ENCODE data around the gene HTRA2.
A peak's percentile ranks its signal among the peaks of the same experiment; 100 is the strongest.
"Not testable (repeated sequence)": the region's sequence is repeated elsewhere in the genome, so short reads cannot be mapped to it uniquely, and the experiment has no call there.

HTRA2 gene

DNA sequence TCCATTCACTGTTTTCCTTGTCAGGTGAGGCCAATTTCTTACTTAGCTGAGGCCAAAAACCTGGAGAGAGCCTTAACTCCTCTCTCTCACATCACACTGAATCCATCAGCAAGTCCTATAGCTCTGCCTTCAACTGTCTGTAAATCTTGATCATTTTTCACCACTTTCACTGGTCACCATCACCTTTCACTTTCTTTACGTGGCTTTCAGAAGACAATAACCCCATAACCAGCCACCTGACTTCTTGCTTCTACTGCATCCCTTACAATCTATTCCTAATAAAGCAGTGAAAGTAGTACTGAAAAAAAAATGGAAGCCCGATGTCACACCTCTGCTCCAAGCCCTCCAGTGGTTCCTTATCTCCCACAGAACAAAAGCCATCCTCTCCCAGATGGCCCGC lies 16.3 kb downstream of the HTRA2 start:
- DNase-seq: no peak

- no peak for DNase-seq
Observed at GRCh38 chr2:74548285-74548899, 18.7 kb downstream of the HTRA2 start.

GRCh38 chr2:74548900-74549826 lies 19.4 kb downstream of the HTRA2 start:
- DNase-seq: no peak

DNA sequence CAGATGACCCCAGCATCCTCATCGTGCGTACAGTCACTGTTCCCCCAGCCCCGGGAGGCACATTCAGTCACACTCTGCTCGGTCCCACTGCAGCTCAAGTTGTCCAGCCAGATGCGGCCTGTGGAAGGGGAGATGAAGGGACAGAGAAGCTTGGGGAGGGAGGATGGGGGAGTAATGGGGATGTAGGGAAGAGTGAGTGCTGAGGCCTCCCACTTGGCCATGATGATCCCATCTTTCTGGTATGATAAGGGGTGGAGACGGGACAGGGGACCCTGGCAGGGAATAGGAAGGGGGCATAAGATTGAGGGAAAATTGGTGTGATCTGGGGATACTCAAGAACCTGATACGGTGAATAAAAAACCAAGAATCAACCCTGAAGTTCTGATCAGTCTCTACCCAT lies 20.5 kb downstream of the HTRA2 start:
- no peak for DNase-seq

DNA sequence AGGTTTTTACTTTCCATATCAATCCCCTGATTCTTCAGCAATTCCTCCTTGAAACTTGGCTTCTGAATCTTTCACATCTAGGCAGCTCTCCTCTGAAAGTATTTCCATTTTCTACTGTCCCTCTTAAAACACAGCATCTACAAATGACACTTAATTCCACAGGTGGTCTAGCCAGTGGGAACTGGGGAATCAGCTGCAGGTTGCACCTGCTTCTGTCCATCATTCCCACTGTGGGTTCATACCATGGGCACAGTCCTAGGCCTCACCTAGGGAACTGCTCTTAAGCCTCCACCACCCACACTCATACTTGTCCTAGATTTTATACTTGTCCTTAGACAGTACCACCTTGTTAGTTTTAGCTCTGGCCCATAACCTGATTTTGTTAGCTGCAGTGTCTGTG lies 21.8 kb downstream of the HTRA2 start:
- no peak for DNase-seq

DNA sequence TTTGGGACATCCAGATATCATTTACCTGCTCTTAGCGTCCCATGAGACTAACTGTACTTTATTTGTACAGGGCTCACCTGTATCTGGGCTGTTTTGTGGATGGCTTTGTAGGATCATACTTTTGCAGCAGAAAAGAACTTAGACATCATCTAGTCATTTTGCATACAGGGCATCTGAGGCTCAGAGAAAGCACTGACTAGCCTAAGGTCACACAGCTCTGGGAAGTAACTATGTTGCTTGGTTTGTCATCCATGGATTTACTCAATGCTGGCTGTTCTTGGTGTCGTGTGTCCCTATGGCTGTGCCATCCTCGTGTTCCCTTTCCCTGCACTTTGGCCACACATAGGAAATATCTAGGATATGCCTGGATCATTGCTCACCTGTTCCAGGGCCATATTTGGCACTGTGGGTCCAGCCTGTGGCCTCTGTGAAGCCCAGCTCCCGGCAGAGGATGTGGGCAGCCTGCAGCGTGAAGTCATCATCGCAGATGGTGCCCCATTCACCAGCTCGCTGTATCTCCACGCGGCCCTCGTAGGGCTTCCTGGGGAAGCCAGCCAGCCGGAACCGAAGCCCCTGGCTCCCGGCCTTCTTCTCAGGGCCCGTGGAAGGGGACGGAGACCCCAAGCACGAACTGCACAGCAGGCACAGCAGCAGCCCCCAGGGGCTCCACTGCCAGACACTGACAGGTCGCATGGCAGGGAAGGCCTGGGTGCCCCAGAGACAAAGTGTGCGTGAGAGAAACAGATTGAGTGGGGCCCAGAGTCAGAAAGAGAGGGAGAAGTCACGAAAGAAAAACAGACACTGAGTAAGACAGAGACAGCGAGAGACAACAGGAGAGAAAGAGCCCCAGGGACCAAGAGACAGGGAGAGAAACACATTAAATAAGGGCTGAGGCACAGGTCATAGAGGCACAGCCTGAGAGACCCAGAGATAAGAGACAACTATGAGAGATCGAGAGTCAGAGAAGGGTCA lies 22.5 kb downstream of the HTRA2 start:
- no peak for DNase-seq

DNA sequence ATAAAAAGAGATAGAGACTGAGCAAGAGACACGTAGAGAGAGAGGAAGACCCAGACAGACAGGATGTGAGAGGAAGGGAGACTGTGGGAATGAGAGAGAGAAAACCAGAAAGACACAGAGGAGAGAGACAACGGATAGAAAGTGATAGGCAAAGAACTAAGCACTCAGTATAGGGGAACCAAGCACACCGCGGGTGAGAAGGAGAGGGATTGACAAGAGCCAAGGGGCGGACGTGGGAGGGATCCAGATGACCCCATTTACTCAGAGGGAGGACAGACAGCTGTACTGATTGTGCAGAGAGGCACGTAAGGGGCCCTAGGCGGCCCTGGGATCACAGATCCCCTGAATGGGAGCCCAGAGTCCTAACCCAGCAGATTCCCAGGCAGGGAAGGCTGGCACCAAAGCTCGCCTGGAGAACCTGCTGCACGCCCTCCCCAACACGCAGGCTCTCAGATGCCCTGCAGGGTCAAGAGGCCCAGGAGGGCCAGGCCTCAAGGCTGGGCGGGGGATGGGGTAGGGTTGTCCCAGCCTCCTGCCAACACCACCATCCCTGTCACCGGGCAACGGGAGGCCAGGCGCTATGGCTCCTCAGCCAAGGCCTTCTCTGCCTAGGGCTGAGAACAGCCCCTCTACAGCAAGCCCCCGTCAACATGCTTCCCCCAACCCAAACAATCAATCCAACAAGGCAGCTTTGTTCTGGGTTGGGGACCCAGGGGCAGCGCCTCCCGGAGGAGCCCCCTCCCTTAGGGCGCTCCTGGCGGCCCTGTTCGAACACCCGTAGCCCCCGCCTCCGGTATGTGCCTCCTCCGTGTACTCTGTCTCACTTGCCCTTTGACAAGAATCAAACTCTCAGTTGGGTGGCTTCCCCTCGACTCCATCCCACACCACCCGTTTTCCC lies 23.4 kb downstream of the HTRA2 start:
- DNase-seq: no peak

GRCh38 chr2:74553892-74554819 lies 24.4 kb downstream of the HTRA2 start, which contains the start of the genes DOK1 and LOXL3:
Gene DOK1, plus strand, starts transcription at chr2:74554720. Its CDS starts 35 bp downstream, at chr2:74554755.
Gene LOXL3, minus strand, starts transcription at chr2:74553942. Its CDS starts 1,308 bp downstream, at chr2:74552634.
- peak; percentile 86 for DNase-seq

- peak; percentile 45 for DNase-seq
Observed at GRCh38 chr2:74554820-74555531, 25.2 kb downstream of the HTRA2 start.

- no peak for DNase-seq
Observed at GRCh38 chr2:74555610-74556103, 25.9 kb downstream of the HTRA2 start.

GRCh38 chr2:74556159-74556558 lies 26.4 kb downstream of the HTRA2 start:
- no peak for DNase-seq

- no peak for DNase-seq
Observed at GRCh38 chr2:74556831-74557370, 27.2 kb downstream of the HTRA2 start.

GRCh38 chr2:74558284-74559230 lies 28.8 kb downstream of the HTRA2 start:
- DNase-seq: no peak

- no peak for DNase-seq
Observed at GRCh38 chr2:74559912-74560311, 30.2 kb downstream of the HTRA2 start.

- no peak for DNase-seq
Observed at GRCh38 chr2:74560591-74560990, 30.9 kb downstream of the HTRA2 start.

- DNase-seq: not testable (repeated sequence)
Observed at GRCh38 chr2:74561022-74561421, 31.3 kb downstream of the HTRA2 start.

- DNase-seq: no peak
Observed at GRCh38 chr2:74562126-74562775, 32.5 kb downstream of the HTRA2 start.

GRCh38 chr2:74564222-74564621 lies 34.5 kb downstream of the HTRA2 start:
- no peak for DNase-seq
